ENCODE measurements around the gene SEPHS1.

- TF ChIP-seq POLR2A (IDR thresholded peaks at IDR 0.05) (no peak), CTCF (IDR thresholded peaks at IDR 0.05) (no peak), POLR2AphosphoS5 (IDR thresholded peaks at IDR 0.05) (no peak), EP300 (IDR thresholded peaks at IDR 0.05) (no peak)
These were observed 12.2 kb downstream of the SEPHS1 start for GRCh38 chr10:13335881-13336280.

All from sigmoid colon (tissue), 4 donors.